MCF 10A (cell line): Measurements from ENCODE around the gene SEC14L3. TPM values are rescaled to one million over a fixed set of nuclear protein-coding genes. Genes with fewer than 3 reads are reported as not detected.

ENCODE experiments used
- BruUV-seq: library from RNA; stranded (reverse); fragments of 400-500 nt; replicated peaks from 2 replicates; lab custom pipeline; 2021; lab: Mats Ljungman, UMichigan
- CTCF ChIA-PET: fragments of 300-600 bp; sonication (Branson Sonifier 250); formaldehyde crosslinking; extraction: SDS; loops from one replicate; lab custom pipeline; 2021; ENCODE audit warnings: antibody characterized with exemption, inconsistent platforms; lab: Yijun Ruan, JAX
- POLR2A ChIA-PET: fragments of 300-600, 350-650 bp; sonication (Branson Sonifier 250); formaldehyde crosslinking; extraction: SDS; loops from one replicate; lab custom pipeline; 2020; ENCODE audit warnings: antibody characterized with exemption, inconsistent platforms; lab: Yijun Ruan, JAX
- DNase-seq: peaks from one replicate; pipeline ENCODE4 v3.0.0-alpha.2; 2018; ENCODE audit not compliant: unreplicated experiment
- H3K27ac Mint-ChIP-seq: one replicate; pipeline ENCODE4 v1.8.0; 2022; ENCODE audit warnings: mild to moderate bottlenecking, low read depth, mixed read lengths; ENCODE audit not compliant: unreplicated experiment
- H3K27me3 Mint-ChIP-seq: one replicate; pipeline ENCODE4 v1.8.0; 2022; ENCODE audit warnings: mixed read lengths; ENCODE audit not compliant: insufficient read depth, unreplicated experiment
- H3K36me3 Mint-ChIP-seq: one replicate; pipeline ENCODE4 v1.8.0; 2022; ENCODE audit warnings: mild to moderate bottlenecking, moderate library complexity, mixed read lengths; ENCODE audit not compliant: insufficient read depth, unreplicated experiment
- H3K4me1 Mint-ChIP-seq: one replicate; pipeline ENCODE4 v1.8.0; 2022; ENCODE audit warnings: mixed read lengths; ENCODE audit not compliant: insufficient read depth, unreplicated experiment
- H3K4me3 Mint-ChIP-seq: one replicate; pipeline ENCODE4 v1.8.0; 2022; ENCODE audit warnings: mild to moderate bottlenecking, moderate library complexity, mixed read lengths; ENCODE audit not compliant: unreplicated experiment
- H3K9me3 Mint-ChIP-seq: one replicate; pipeline ENCODE4 v1.8.0; 2022; ENCODE audit warnings: mixed read lengths; ENCODE audit not compliant: unreplicated experiment
- intact Hi-C: fragments of 100-400 bp; cut with micrococcal nuclease; formaldehyde crosslinking; loops from 2 replicates; pipeline ENCODE4 v1.14.1; 2022
- total RNA-seq: library from RNA; stranded (reverse); gene quantifications from 2 replicates; pipeline ENCODE4 v1.2.3, GENCODE V29; 2022
- TF ChIP-seq, protein P1 (sequence below): fragments of 200-600 bp; IDR thresholded peaks from one replicate; pipeline ENCODE4 v1.8.0; 2022; ENCODE audit warnings: antibody characterized with exemption, mild to moderate bottlenecking; ENCODE audit not compliant: unreplicated experiment

Gene SEC14L3
- total RNA-seq, 1 experiment from 2014 or later: not detected

DNA sequence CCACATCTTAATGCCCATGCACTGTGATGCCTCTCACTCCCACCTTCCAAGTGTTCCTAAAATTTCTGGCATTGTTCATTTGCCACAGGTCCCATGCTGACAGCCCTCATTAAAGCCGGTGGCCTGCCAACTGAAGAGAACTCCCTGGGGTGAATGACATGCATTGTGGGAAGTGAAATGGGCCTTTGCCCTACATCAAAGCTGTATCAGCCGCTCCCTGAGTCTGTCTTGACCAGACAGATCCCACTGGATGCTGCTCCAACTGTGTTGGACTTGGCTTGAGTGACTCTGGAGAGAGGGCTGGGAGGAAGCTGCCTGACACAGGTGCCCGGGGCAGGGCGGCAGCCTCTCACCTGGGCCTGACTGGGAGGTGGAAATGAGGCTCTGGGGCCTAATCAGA, 42.4 kb upstream of the SEC14L3 start:
- TF ChIP-seq, protein P1, sequence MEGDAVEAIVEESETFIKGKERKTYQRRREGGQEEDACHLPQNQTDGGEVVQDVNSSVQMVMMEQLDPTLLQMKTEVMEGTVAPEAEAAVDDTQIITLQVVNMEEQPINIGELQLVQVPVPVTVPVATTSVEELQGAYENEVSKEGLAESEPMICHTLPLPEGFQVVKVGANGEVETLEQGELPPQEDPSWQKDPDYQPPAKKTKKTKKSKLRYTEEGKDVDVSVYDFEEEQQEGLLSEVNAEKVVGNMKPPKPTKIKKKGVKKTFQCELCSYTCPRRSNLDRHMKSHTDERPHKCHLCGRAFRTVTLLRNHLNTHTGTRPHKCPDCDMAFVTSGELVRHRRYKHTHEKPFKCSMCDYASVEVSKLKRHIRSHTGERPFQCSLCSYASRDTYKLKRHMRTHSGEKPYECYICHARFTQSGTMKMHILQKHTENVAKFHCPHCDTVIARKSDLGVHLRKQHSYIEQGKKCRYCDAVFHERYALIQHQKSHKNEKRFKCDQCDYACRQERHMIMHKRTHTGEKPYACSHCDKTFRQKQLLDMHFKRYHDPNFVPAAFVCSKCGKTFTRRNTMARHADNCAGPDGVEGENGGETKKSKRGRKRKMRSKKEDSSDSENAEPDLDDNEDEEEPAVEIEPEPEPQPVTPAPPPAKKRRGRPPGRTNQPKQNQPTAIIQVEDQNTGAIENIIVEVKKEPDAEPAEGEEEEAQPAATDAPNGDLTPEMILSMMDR: no peak
- ChIA-PET POLR2A (no interaction called here), CTCF (interaction anchor here (0.7 kb wide), 1 partner anchor 9 kb away, joined by 4 read pairs; no protein-coding TSS in a partner anchor)
- no peak overlapping the region for H3K4me3 Mint-ChIP-seq
- H3K27ac Mint-ChIP-seq: no peak overlapping the region
- no TSS peak for BruUV-seq
- intact Hi-C loops: no loop called here
- no peak for DNase-seq
- H3K27me3 Mint-ChIP-seq: peaks cover 18% of the 10 kb centered on the region
- H3K4me1 Mint-ChIP-seq: no peaks in the 10 kb centered on the region
- no peaks in the 10 kb centered on the region for H3K36me3 Mint-ChIP-seq
- no peaks in the 10 kb centered on the region for H3K9me3 Mint-ChIP-seq

DNA sequence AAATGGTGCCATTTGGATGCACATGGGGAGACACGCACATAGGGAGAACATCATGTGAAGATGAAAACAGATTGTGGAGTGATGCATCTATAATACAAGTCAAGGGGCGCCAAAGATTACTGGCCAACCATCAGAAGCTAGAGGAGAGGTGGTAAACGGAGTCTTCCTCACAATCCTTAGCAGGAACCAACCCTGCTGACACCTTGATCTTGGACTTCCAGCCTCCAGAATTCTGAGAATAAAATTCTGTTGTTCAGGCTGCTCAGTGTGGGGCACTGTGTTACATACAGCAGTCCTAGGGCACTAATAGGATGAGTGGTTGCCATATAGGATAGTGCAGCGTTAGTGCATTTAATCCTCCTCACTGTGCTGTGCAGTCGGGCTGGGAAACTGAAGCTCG, 41.6 kb upstream of the SEC14L3 start:
- Mint-ChIP-seq H3K4me1 (no peaks in the 10 kb centered on the region), H3K27ac (no peak overlapping the region), H3K27me3 (peaks cover 18% of the 10 kb centered on the region), H3K36me3 (no peaks in the 10 kb centered on the region), H3K9me3 (no peaks in the 10 kb centered on the region), H3K4me3 (no peak overlapping the region)
- DNase-seq: no peak
- CTCF ChIA-PET: interaction anchor here (0.7 kb wide), 1 partner anchor 10 kb away, joined by 4 read pairs; no protein-coding TSS in a partner anchor
- POLR2A ChIA-PET: no interaction called here
- TF ChIP-seq, protein P1: no peak
- no TSS peak for BruUV-seq
- intact Hi-C loops: no loop called here

DNA sequence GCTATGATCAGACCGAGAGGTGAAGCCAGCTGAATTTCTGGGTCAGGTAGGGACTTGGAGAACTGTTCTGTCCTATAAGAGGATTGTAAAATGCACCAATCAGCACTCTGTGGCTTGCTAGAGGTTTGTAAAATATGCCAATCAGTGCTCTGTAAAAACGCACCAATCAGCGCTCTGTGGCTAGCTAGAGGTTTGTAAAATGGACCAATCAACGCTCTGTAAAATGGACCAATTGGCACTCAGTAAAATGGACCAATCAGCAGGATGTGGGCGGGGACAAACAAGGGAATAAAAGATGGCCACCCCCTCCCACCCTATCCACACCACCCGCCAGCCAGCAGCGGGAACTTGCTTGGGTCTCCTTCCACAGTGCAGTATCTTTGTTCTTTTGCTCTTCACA, 40.1 kb upstream of the SEC14L3 start:
- CTCF ChIA-PET: interaction anchor here (0.7 to 0.9 kb wide), 2 partner anchors 19 to 536 kb away, joined by 3 read pairs; no protein-coding TSS in a partner anchor

DNA sequence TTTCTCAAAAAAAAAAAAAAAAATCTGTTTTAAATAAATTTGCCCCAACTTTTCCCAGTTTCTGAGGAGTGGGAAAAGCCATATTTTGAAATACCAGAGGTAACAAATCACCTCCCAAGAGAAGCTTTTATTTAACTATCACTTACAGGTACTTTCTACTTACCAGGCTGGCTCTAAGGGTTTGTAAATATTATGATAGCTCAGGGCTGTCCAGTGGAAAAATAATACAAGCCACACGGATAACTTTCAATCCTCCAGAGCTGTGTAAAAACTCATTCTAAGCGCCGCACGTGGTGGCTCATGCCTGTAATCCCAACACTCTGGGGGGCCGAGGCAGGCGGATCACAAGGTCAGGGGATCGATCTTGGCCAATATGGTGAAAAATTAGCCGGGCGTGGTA, 39.3 kb upstream of the SEC14L3 start:
- Mint-ChIP-seq H3K9me3 (no peaks in the 10 kb centered on the region), H3K4me1 (no peaks in the 10 kb centered on the region), H3K36me3 (no peaks in the 10 kb centered on the region), H3K27ac (no peak overlapping the region), H3K27me3 (peaks cover 4% of the 10 kb centered on the region), H3K4me3 (no peak overlapping the region)
- no peak for DNase-seq
- TF ChIP-seq, protein P1: no peak
- no TSS peak for BruUV-seq
- POLR2A ChIA-PET: no interaction called here
- intact Hi-C loops: no loop called here
- CTCF ChIA-PET: interaction anchor here (0.7 to 1.5 kb wide), 2 partner anchors 25 to 403 kb away, joined by 3 to 5 read pairs; no protein-coding TSS in a partner anchor

More for the DNA sequence above, 40.1 kb upstream of the SEC14L3 start:
- H3K27ac Mint-ChIP-seq: no peak overlapping the region
- DNase-seq: no peak
- no peaks in the 10 kb centered on the region for H3K9me3 Mint-ChIP-seq
- no peaks in the 10 kb centered on the region for H3K36me3 Mint-ChIP-seq
- peaks cover 12% of the 10 kb centered on the region for H3K27me3 Mint-ChIP-seq
- POLR2A ChIA-PET: no interaction called here
- BruUV-seq: no TSS peak
- no peaks in the 10 kb centered on the region for H3K4me1 Mint-ChIP-seq
- H3K4me3 Mint-ChIP-seq: no peak overlapping the region
- intact Hi-C loops: no loop called here
- TF ChIP-seq, protein P1: no peak
